GM18951 (cell line): ENCODE results near the gene COL8A2.
A peak's percentile ranks its signal among the peaks of the same experiment; 100 is the strongest.

ENCODE experiments used
- POLR2A ChIP-seq: IDR thresholded peaks from 4 replicates; pipeline ENCODE4 v1.6.1; 2011; ENCODE audit warnings: mild to moderate bottlenecking; ENCODE audit not compliant: insufficient read length, insufficient read depth; ENCODE audit errors: extremely low read depth
- in situ Hi-C: fragments of 300-500 bp; cut with MboI; formaldehyde crosslinking; loops from one replicate; pipeline ENCODE4 v1.12.0; 2022; ENCODE audit warnings: low sequenced_read_pairs, mixed read lengths, inconsistent platforms; ENCODE audit not compliant: unreplicated experiment

Gene COL8A2

GRCh38 chr1:36092166-36092797 is 32.7 kb downstream of the COL8A2 start:
- in situ Hi-C loops = no loop called here
- TF ChIP-seq POLR2A = no peak

- in situ Hi-C loops = no loop called here
These were observed 33.3 kb downstream of the COL8A2 start for GRCh38 chr1:36091698-36092097.

GRCh38 chr1:36091141-36091540 is 33.9 kb downstream of the COL8A2 start:
- no peak for TF ChIP-seq POLR2A
- in situ Hi-C loops = no loop called here

More at GRCh38 chr1:36091698-36092097, 33.3 kb downstream of the COL8A2 start:
- no peak for TF ChIP-seq POLR2A

- in situ Hi-C loops = no loop called here
- TF ChIP-seq POLR2A = no peak
These were observed 35.5 kb downstream of the COL8A2 start for GRCh38 chr1:36089393-36090121.

GRCh38 chr1:36088577-36089392 is 36.2 kb downstream of the COL8A2 start, which contains the start of gene ADPRS:
ADPRS (plus strand) TSS chr1:36088892; CDS start chr1:36088905, 13 bp downstream.
- in situ Hi-C loops = no loop called here
- TF ChIP-seq POLR2A = peak; percentile 98

- TF ChIP-seq POLR2A = no peak
- in situ Hi-C loops = no loop called here
These were observed 36.8 kb downstream of the COL8A2 start for GRCh38 chr1:36088265-36088576.

- in situ Hi-C loops = no loop called here
- TF ChIP-seq POLR2A = no peak
These were observed 37.5 kb downstream of the COL8A2 start for GRCh38 chr1:36087233-36088123.

- no peak for TF ChIP-seq POLR2A
- in situ Hi-C loops = no loop called here
These were observed 38.3 kb downstream of the COL8A2 start for GRCh38 chr1:36086529-36087232.

GRCh38 chr1:36085686-36086526 is 39.1 kb downstream of the COL8A2 start:
- in situ Hi-C loops = no loop called here
- no peak for TF ChIP-seq POLR2A

- TF ChIP-seq POLR2A = no peak
- in situ Hi-C loops = no loop called here
These were observed 39.9 kb downstream of the COL8A2 start for GRCh38 chr1:36085126-36085525.

GRCh38 chr1:36084497-36085115 is 40.4 kb downstream of the COL8A2 start:
- in situ Hi-C loops = no loop called here
- TF ChIP-seq POLR2A = no peak
